Measurements from ENCODE around the gene TOPAZ1. TPM values are rescaled to one million over a fixed set of nuclear protein-coding genes. Genes with fewer than 3 reads are reported as not detected.

Gene TOPAZ1
- total and polyA plus RNA-seq, 7 donors, result not detected

DNA sequence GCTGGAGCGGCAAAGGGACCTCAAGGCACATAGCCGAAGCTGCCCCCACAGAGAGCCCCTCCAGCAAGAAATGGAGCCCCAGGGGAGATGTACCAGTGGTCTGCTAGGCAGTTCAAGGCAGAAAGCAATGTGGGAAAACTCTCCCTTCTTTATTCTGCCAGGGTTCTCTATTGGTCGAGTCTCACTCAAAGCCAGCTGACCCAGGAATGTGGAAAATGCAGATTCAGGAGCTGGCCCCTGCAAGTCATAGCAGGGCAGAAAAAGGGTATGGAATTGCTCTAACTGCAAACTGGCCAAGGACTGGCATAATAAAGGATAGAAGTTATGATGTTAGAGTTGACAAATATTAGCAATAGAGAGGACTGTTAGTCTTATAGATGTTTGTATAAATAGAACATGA lies 4.0 kb upstream of the TOPAZ1 start:
- TF ChIP-seq, protein P1, sequence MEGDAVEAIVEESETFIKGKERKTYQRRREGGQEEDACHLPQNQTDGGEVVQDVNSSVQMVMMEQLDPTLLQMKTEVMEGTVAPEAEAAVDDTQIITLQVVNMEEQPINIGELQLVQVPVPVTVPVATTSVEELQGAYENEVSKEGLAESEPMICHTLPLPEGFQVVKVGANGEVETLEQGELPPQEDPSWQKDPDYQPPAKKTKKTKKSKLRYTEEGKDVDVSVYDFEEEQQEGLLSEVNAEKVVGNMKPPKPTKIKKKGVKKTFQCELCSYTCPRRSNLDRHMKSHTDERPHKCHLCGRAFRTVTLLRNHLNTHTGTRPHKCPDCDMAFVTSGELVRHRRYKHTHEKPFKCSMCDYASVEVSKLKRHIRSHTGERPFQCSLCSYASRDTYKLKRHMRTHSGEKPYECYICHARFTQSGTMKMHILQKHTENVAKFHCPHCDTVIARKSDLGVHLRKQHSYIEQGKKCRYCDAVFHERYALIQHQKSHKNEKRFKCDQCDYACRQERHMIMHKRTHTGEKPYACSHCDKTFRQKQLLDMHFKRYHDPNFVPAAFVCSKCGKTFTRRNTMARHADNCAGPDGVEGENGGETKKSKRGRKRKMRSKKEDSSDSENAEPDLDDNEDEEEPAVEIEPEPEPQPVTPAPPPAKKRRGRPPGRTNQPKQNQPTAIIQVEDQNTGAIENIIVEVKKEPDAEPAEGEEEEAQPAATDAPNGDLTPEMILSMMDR (IDR thresholded peaks at IDR 0.05), result no peak
- no peak for DNase-seq
- intact Hi-C loops (cut with DNase I), result no loop called here
- Histone ChIP-seq H3K36me3 (no peaks in the 10 kb centered on the region), H3K27me3 (no peaks in the 10 kb centered on the region), H3K27ac (no peak overlapping the region), H3K4me1 (peaks cover 0 to 12% (median 6%) of the 10 kb centered on the region in 4 donors), H3K4me3 (no peak overlapping the region), H3K9me3 (no peaks in the 10 kb centered on the region)
- 76 to 90% methylated on average over 3 of the region's 3 CpGs for WGBS, 2 donors

DNA sequence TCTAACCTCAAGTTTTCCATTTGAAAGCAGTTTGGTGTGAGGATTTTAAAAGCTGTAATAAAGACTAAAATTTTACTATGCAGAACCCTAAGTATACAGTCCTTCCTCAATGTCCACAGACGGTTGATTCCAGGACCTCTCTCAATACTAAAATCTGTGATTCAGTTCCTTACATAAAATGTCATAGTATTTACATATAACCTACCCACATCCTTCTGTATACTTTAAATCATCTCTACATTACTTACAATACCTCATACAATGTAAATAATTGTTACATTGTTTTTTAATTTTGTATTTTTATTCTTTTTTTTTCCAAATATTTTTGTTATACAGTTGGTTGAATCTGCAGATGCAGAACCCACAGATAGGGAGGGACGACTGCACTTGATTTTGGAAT lies 2.8 kb upstream of the TOPAZ1 start:
- Histone ChIP-seq H3K9me3 (no peaks in the 10 kb centered on the region), H3K27me3 (no peaks in the 10 kb centered on the region), H3K4me3 (no peak overlapping the region), H3K27ac (no peak overlapping the region), H3K36me3 (no peaks in the 10 kb centered on the region), H3K4me1 (peaks cover 0 to 12% (median 6%) of the 10 kb centered on the region in 4 donors)
- intact Hi-C loops (cut with DNase I), result no loop called here
- WGBS, 2 donors, result 34 to 68% methylated on average over 2 of the region's 2 CpGs
- no peak for DNase-seq
- TF ChIP-seq EP300 (IDR thresholded peaks at IDR 0.05) (no peak), POLR2A (IDR thresholded peaks at IDR 0.05) (no peak), POLR2AphosphoS5 (IDR thresholded peaks at IDR 0.05) (no peak)
- TF ChIP-seq, protein P1 (IDR thresholded peaks at IDR 0.05), result no peak

DNA sequence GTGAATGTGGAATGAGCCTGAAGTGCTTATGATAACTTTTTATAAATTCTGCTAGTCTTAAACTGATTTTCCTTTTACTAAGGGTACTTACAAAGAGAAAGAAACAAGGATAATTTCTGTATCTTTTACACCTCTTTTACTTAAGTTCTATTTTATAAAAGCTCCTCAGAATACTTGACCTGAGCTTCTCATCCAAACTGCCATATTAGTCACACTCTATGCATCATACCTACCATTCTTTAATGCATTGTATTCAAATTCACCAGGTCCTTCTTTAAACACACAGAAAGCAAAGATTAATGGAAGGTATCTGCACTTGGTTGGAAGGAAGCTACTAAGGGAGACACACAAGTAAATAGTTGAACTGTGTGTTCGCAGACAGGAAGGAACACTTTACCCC lies 1.6 kb upstream of the TOPAZ1 start:
- 85 to 86% methylated on average over 1 of the region's 1 CpG for WGBS, 2 donors
- intact Hi-C loops (cut with DNase I), result no loop called here
- H3K9me3 ChIP-seq, result no peaks in the 10 kb centered on the region
- no peak for DNase-seq
- H3K36me3 ChIP-seq, result no peaks in the 10 kb centered on the region
- H3K27me3 ChIP-seq, result no peaks in the 10 kb centered on the region
- peaks cover 0 to 12% (median 6%) of the 10 kb centered on the region in 4 donors for H3K4me1 ChIP-seq
- TF ChIP-seq POLR2AphosphoS5 (IDR thresholded peaks at IDR 0.05), result no peak
- no peak for TF ChIP-seq EP300 (IDR thresholded peaks at IDR 0.05)
- TF ChIP-seq, protein P1 (IDR thresholded peaks at IDR 0.05), result no peak
- no peak for TF ChIP-seq POLR2A (IDR thresholded peaks at IDR 0.05)
- H3K4me3 ChIP-seq, result no peak overlapping the region
- no peak overlapping the region for H3K27ac ChIP-seq

DNA sequence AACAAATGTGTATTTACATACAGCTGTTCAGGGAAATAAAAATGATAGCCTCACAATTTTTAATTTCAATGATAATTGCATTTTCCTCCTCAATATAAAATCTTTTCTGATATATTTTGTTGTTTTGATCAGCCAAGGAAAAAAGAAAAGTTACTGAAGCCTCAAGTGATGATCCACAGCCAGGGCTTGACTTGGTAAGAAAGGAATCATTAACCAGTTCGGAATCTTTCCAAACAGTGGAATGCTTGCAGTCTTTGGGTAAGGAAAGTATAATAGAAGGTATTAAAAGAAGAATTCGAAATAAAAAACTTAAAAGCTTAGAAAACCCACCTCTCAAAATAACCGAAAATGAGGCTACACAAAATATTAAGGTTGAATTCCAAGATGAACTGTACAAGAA lies 1.0 kb downstream of the TOPAZ1 start:
- intact Hi-C loops (cut with DNase I), result no loop called here
- TF ChIP-seq, protein P1 (IDR thresholded peaks at IDR 0.05), result no peak
- TF ChIP-seq POLR2AphosphoS5 (IDR thresholded peaks at IDR 0.05) (no peak), EP300 (IDR thresholded peaks at IDR 0.05) (no peak), POLR2A (IDR thresholded peaks at IDR 0.05) (no peak)
- Histone ChIP-seq H3K27ac (no peak overlapping the region), H3K4me3 (no peak overlapping the region), H3K4me1 (peaks cover 0 to 5% (median 2%) of the 10 kb centered on the region in 4 donors), H3K9me3 (peaks cover 0 to under 1% (median 0%) of the 10 kb centered on the region in 4 donors), H3K27me3 (no peaks in the 10 kb centered on the region), H3K36me3 (no peaks in the 10 kb centered on the region)
- WGBS, 2 donors, result 66 to 75% methylated on average over 3 of the region's 3 CpGs
- DNase-seq, result no peak

DNA sequence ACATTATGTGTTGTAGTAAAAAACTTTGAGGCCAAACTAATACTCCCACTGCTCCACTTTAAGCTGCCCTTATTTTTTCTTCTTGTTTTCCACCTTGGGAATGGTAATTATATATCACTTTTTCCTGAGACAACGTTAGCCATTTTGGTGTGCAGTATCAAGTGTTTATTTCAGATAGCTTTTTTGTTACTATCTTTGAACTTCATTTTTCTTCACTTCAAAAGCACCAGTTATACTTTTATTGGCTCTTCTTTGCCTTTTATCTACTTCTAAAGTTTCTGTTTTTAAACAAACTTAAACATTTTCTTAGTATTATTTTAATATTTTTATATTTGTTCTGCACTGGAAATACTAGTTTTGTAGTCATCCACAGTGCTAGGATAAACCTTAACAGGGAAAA lies 6.5 kb downstream of the TOPAZ1 start:
- no peaks in the 10 kb centered on the region for H3K36me3 ChIP-seq
- H3K4me3 ChIP-seq, result no peak overlapping the region
- intact Hi-C loops (cut with DNase I), result no loop called here
- H3K27me3 ChIP-seq, result no peaks in the 10 kb centered on the region
- peaks cover 0 to 9% (median 3%) of the 10 kb centered on the region in 4 donors for H3K9me3 ChIP-seq
- no peak for DNase-seq
- H3K27ac ChIP-seq, result no peak overlapping the region
- TF ChIP-seq, protein P1 (IDR thresholded peaks at IDR 0.05), result no peak
- TF ChIP-seq EP300 (IDR thresholded peaks at IDR 0.05), result no peak
- H3K4me1 ChIP-seq, result no peaks in the 10 kb centered on the region
- 80 to 88% methylated on average over 1 of the region's 1 CpG for WGBS, 2 donors
